Fibroblast of lung (primary cell): ENCODE data around the gene PPP1CC. TPM values are rescaled to one million over a fixed set of nuclear protein-coding genes. Genes with fewer than 3 reads are reported as not detected.

Source experiments
- DNase-seq, 2 donors: peaks; one replicate each; pipeline versions ENCODE4 v3.0.0 to v3.0.0-alpha.2; 2010; ENCODE audit warnings: low read depth in 2 of 2
- H2AFZ ChIP-seq: 2 replicates; pipeline ENCODE4 v1.5.1; 2012; ENCODE audit warnings: low read length, control low read depth, inconsistent platforms
- H3K27ac ChIP-seq: 2 replicates; pipeline ENCODE4 v1.5.1; 2011; ENCODE audit warnings: low read length, control low read depth; ENCODE audit not compliant: insufficient read depth
- H3K27me3 ChIP-seq: 2 replicates; pipeline ENCODE4 v1.5.1; 2011; ENCODE audit warnings: mild to moderate bottlenecking, low read length; ENCODE audit not compliant: control insufficient read depth, insufficient read depth
- H3K36me3 ChIP-seq: 2 replicates; pipeline ENCODE4 v1.5.1; 2011; ENCODE audit warnings: low read length; ENCODE audit not compliant: control insufficient read depth, insufficient read depth
- H3K4me1 ChIP-seq: 2 replicates; pipeline ENCODE4 v1.5.1; 2011; ENCODE audit warnings: low read length; ENCODE audit not compliant: control insufficient read depth, insufficient read depth; ENCODE audit errors: extremely low read depth
- H3K4me2 ChIP-seq: 2 replicates; pipeline ENCODE4 v1.5.1; 2011; ENCODE audit warnings: low read length, control low read depth; ENCODE audit not compliant: insufficient read depth; ENCODE audit errors: extremely low read depth
- H3K4me3 ChIP-seq, 4 experiments: fragments of 200-600 bp in 1 of 4; sonication (generic) in 1 of 4; replicated peaks in 1 of 4; 2 replicates each; pipeline ENCODE4 v1.5.1; 2011 to 2016; ENCODE audit warnings: low read length in 4 of 4, low read depth in 3 of 4, mild to moderate bottlenecking in 3 of 4, control low read depth in 2 of 4, inconsistent platforms in 1 of 4, mixed read lengths in 1 of 4; ENCODE audit not compliant: insufficient read depth in 1 of 4; ENCODE audit errors: control extremely low read depth in 1 of 4
- H3K79me2 ChIP-seq: 2 replicates; pipeline ENCODE4 v1.5.1; 2012; ENCODE audit warnings: mild to moderate bottlenecking, low read length, inconsistent platforms; ENCODE audit not compliant: control insufficient read depth, insufficient read depth
- H3K9ac ChIP-seq: 2 replicates; pipeline ENCODE4 v1.5.1; 2011; ENCODE audit warnings: mild to moderate bottlenecking, low read length, control low read depth; ENCODE audit not compliant: insufficient read depth
- H3K9me3 ChIP-seq: 2 replicates; pipeline ENCODE4 v1.5.1; 2012; ENCODE audit warnings: low read depth, low read length; ENCODE audit not compliant: control insufficient read depth, insufficient read depth
- H4K20me1 ChIP-seq: 2 replicates; pipeline ENCODE4 v1.5.1; 2011; ENCODE audit warnings: low read length; ENCODE audit not compliant: control insufficient read depth, insufficient read depth; ENCODE audit errors: extremely low read depth
- EZH2 ChIP-seq: IDR thresholded peaks from 2 replicates; pipeline ENCODE4 v1.5.1; 2012; ENCODE audit warnings: low read length, control low read depth, mild to moderate bottlenecking; ENCODE audit errors: missing control alignments
- polyA plus RNA-seq, 2 donors: library from polyadenylated mRNA; depleted of rRNA in 1 of 2; stranded (reverse) in 1 of 2; unstranded in 1 of 2; fragments of >200 nt; gene quantifications; 2 replicates each; pipeline ENCODE4 v1.2.1, GENCODE V29; 2011 to 2012; ENCODE audit warnings: missing spikeins in 1 of 2
- total RNA-seq: library from RNA; depleted of rRNA; stranded (reverse); fragments of >200 nt; gene quantifications from 2 replicates; pipeline ENCODE4 v1.2.1, GENCODE V29; 2014
- TF ChIP-seq, protein P1 (sequence below), 2 donors: IDR thresholded peaks in 1 of 2; conservative IDR thresholded peaks in 1 of 2; 1 replicate in 1 of 2; 2 replicates in 1 of 2; pipeline ENCODE4 v1.5.1; 2011 to 2012; ENCODE audit warnings: low read length in 2 of 2, control low read depth in 1 of 2, inconsistent platforms in 1 of 2, low read depth in 1 of 2, mild to moderate bottlenecking in 1 of 2

The PPP1CC gene
- total and polyA plus RNA-seq, 2 donors (not counting 1 experiment from before 2014, with no cell fraction given), result 110 to 112 TPM

DNA sequence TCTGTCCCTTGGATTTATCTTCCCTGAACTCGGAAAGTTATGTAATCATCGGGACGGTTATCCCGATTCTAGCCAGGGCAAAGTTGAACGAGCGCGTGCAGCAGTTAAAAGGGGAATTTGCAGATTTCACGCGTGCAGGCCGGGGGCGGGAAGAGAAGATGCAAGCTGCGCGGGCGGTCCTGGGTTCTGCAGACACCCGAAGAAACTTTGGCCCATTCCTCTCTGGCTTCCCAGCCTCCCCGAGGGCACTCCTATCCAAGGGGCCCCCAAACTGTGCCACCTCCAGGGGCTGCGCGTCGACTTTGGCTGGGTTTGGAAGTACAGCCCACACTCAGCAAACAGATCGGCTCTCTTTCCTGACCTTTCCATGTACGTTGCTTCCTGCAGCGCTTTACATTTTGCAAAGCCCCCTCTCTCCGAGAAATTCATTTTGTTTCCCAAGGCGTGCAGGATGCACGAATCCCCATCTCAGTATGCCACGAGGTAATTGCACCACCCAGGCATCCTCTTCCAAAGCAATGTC, 941 bp upstream of the PPP1CC start:
- peak in 1 of 2 donors; percentile 24 for DNase-seq
- no peak overlapping the region for H3K9ac ChIP-seq

DNA sequence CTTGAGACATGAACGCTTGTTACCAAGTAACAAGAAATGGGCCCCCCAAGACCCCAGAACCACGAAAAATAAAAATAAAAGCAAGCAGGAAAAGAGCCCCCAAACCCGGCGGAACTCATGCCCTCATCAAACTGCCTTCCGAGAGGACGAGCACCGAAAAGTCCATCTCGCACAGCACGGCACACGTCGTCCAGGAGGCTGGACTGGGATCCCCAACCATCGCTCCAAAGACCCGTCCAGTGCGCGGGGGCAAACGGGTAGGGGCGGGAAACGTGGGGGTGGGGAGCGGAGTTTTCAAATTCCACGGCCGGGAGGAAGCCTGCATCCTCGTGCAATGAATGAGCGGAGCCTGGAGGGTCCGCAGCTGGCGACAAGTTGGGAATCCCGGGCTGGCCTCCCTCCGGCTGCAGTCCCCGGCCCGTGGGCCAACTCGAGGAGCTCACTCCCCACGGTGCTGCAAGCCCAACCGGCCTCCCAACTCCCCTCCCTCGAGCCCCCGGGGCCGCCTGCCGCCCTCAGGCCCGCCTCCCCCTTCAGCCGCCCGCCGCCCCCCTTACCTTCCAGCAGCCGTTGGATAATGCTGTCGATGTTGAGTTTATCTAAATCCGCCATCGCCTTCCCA, 484 bp downstream of the PPP1CC start:
- Histone ChIP-seq H3K4me1 (peaks cover 8% of the 10 kb centered on the region), H2AFZ (peak overlapping the region; percentile 29), H3K4me2 (peak overlapping the region; percentile 96), H3K79me2 (peaks cover 53% of the 10 kb centered on the region), H3K4me3 (peak overlapping the region; percentile 75 to 98 (median 93)), H4K20me1 (peaks cover 7% of the 10 kb centered on the region), H3K9ac (peak overlapping the region; percentile 91), H3K27me3 (no peaks in the 10 kb centered on the region), H3K9me3 (no peaks in the 10 kb centered on the region), H3K27ac (peak overlapping the region; percentile 73), H3K36me3 (no peaks in the 10 kb centered on the region)
- peak in 1 of 2 donors; percentile 10 for DNase-seq
- TF ChIP-seq, protein P1, sequence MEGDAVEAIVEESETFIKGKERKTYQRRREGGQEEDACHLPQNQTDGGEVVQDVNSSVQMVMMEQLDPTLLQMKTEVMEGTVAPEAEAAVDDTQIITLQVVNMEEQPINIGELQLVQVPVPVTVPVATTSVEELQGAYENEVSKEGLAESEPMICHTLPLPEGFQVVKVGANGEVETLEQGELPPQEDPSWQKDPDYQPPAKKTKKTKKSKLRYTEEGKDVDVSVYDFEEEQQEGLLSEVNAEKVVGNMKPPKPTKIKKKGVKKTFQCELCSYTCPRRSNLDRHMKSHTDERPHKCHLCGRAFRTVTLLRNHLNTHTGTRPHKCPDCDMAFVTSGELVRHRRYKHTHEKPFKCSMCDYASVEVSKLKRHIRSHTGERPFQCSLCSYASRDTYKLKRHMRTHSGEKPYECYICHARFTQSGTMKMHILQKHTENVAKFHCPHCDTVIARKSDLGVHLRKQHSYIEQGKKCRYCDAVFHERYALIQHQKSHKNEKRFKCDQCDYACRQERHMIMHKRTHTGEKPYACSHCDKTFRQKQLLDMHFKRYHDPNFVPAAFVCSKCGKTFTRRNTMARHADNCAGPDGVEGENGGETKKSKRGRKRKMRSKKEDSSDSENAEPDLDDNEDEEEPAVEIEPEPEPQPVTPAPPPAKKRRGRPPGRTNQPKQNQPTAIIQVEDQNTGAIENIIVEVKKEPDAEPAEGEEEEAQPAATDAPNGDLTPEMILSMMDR (conservative IDR thresholded peaks at IDR 0.05 in 1 of 2, IDR thresholded peaks at IDR 0.05 in 1 of 2; ENCODE audit: low read depth in 1 of 2, low read length in 2 of 2), result no peak
- no peak for TF ChIP-seq EZH2

More for the DNA sequence above, 941 bp upstream of the PPP1CC start:
- Histone ChIP-seq H3K79me2 (peaks cover 39% of the 10 kb centered on the region), H3K27ac (no peak overlapping the region), H3K4me3 (peak overlapping the region; percentile 57 to 78 (median 70)), H2AFZ (peak overlapping the region; percentile 34), H3K27me3 (no peaks in the 10 kb centered on the region), H4K20me1 (peaks cover 5% of the 10 kb centered on the region), H3K36me3 (no peaks in the 10 kb centered on the region), H3K4me1 (peaks cover 8% of the 10 kb centered on the region), H3K4me2 (peak overlapping the region; percentile 99), H3K9me3 (no peaks in the 10 kb centered on the region)
- TF ChIP-seq EZH2, result no peak
- TF ChIP-seq, protein P1 (conservative IDR thresholded peaks at IDR 0.05 in 1 of 2, IDR thresholded peaks at IDR 0.05 in 1 of 2; ENCODE audit: low read depth in 1 of 2, low read length in 2 of 2), result no peak

DNA sequence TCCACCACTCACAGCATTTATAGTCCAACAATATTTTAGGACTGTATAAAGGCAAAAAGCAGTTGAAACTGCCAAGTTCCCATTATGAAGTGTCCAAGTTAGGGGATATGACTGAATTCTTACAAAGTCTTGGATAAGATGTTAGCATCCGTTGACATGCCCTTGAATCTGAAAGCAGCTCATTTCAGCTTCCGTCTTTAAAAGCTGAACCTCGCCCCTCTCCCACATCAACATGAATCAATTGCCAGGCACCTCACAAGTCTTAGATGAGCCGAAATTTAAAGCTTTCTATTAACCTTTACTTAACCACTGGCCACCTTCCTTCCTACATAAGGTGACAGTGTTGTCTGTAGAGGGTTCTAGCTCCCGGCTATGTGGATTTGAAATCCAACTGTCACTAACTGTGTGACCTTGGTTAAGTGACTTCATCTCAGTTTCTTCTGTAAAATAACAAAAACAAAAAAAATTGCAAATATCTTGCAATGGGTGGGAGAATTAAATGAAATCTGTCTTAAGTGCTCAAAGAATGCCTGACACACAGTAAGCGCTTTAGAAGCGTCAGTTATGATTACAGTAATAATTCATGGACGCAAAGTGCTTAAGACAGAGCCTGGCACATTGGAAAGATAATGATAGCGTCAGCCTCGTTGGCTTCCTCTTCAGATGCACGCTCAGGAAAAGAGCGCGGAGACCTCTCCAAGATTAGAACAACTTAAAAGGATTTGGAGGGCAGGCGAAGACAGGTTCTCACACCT, 1.2 kb downstream of the PPP1CC start:
- no peak overlapping the region for H2AFZ ChIP-seq
- H3K9me3 ChIP-seq, result no peaks in the 10 kb centered on the region
- peak; percentile 42 to 44 for DNase-seq
- H3K9ac ChIP-seq, result peak overlapping the region; percentile 91
- peak overlapping the region; percentile 75 to 98 (median 93) for H3K4me3 ChIP-seq
- H3K27me3 ChIP-seq, result no peaks in the 10 kb centered on the region
- peaks cover 60% of the 10 kb centered on the region for H3K79me2 ChIP-seq
- peak overlapping the region; percentile 73 for H3K27ac ChIP-seq
- H3K36me3 ChIP-seq, result no peaks in the 10 kb centered on the region
- H4K20me1 ChIP-seq, result peaks cover 7% of the 10 kb centered on the region
- peaks cover 8% of the 10 kb centered on the region for H3K4me1 ChIP-seq
- H3K4me2 ChIP-seq, result peak overlapping the region; percentile 96
- TF ChIP-seq, protein P1 (conservative IDR thresholded peaks at IDR 0.05 in 1 of 2, IDR thresholded peaks at IDR 0.05 in 1 of 2; ENCODE audit: low read depth in 1 of 2, low read length in 2 of 2), result no peak
- no peak for TF ChIP-seq EZH2
